Mesendoderm (in vitro differentiated cells): Measurements from ENCODE around the gene LRRN1.
"Not testable (repeated sequence)": the region's sequence is repeated elsewhere in the genome, so short reads cannot be mapped to it uniquely, and the experiment has no call there.

Source experiments
- DNase-seq: peaks from one replicate; pipeline ENCODE4 v3.0.0; 2013
- H2AK5ac ChIP-seq: 2 replicates; pipeline ENCODE4 v1.6.1; 2013; ENCODE audit warnings: low read length, inconsistent platforms
- H2BK120ac ChIP-seq: 2 replicates; pipeline ENCODE4 v1.6.1; 2013; ENCODE audit warnings: low read depth, mild to moderate bottlenecking, low read length, moderate library complexity, mixed read lengths
- H2BK15ac ChIP-seq: replicated peaks from 2 replicates; pipeline ENCODE4 v1.6.1; 2013; ENCODE audit warnings: low read depth, mild to moderate bottlenecking, moderate library complexity
- H2BK5ac ChIP-seq: 2 replicates; pipeline ENCODE4 v1.6.1; 2013; ENCODE audit warnings: low read length, inconsistent platforms
- H3K18ac ChIP-seq: 2 replicates; pipeline ENCODE4 v1.6.1; 2013; ENCODE audit warnings: mild to moderate bottlenecking, low read length, mixed read lengths
- H3K23ac ChIP-seq: one replicate; pipeline ENCODE4 v1.6.1; 2013; ENCODE audit warnings: low read length
- H3K27ac ChIP-seq: 2 replicates; pipeline ENCODE4 v1.5.1; 2013; ENCODE audit warnings: low read depth, mild to moderate bottlenecking, inconsistent platforms, low read length, moderate library complexity
- H3K27me3 ChIP-seq: 2 replicates; pipeline ENCODE4 v1.6.1; 2013; ENCODE audit warnings: low read length, control low read depth, mild to moderate bottlenecking, inconsistent platforms; ENCODE audit not compliant: insufficient read depth, poor library complexity
- H3K36me3 ChIP-seq: 2 replicates; pipeline ENCODE4 v1.6.1; 2013; ENCODE audit warnings: low read length, inconsistent platforms; ENCODE audit not compliant: control insufficient read depth, insufficient read depth
- H3K4ac ChIP-seq: one replicate; pipeline ENCODE4 v1.6.1; 2013; ENCODE audit warnings: low read depth, mild to moderate bottlenecking, low read length, moderate library complexity
- H3K4me1 ChIP-seq: 2 replicates; pipeline ENCODE4 v1.6.1; 2013; ENCODE audit warnings: low read depth, low read length, inconsistent platforms; ENCODE audit not compliant: control insufficient read depth
- H3K4me2 ChIP-seq: 2 replicates; pipeline ENCODE4 v1.6.1; 2013; ENCODE audit warnings: low read length
- H3K4me3 ChIP-seq: 2 replicates; pipeline ENCODE4 v1.5.1; 2013; ENCODE audit warnings: mild to moderate bottlenecking, low read length
- H3K56ac ChIP-seq: one replicate; pipeline ENCODE4 v1.6.1; 2013; ENCODE audit warnings: low read length
- H3K79me1 ChIP-seq: 2 replicates; pipeline ENCODE4 v1.6.1; 2013; ENCODE audit warnings: low read length, inconsistent platforms
- H3K79me2 ChIP-seq: 2 replicates; pipeline ENCODE4 v1.6.1; 2013; ENCODE audit warnings: mild to moderate bottlenecking, low read length; ENCODE audit not compliant: control insufficient read depth, insufficient read depth
- H3K9ac ChIP-seq: 2 replicates; pipeline ENCODE4 v1.6.1; 2013; ENCODE audit warnings: low read length, inconsistent platforms
- H4K5ac ChIP-seq: one replicate; pipeline ENCODE4 v1.6.1; 2013; ENCODE audit warnings: low read length
- H4K8ac ChIP-seq: one replicate; pipeline ENCODE4 v1.6.1; 2013; ENCODE audit warnings: low read depth, mild to moderate bottlenecking, control low read depth, low read length, moderate library complexity
- WGBS: extraction: QIAGEN DNeasy Blood & Tissue Kit; methylation state at CpG from one replicate; pipeline ENCODE4 v1.1.7; 2013; ENCODE audit warnings: low lambda C conversion rate, missing lambda C conversion rate; ENCODE audit not compliant: insufficient coverage; ENCODE audit errors: extremely low coverage; 5-methylcytosine and 5-hydroxymethylcytosine counted together

The LRRN1 gene

GRCh38 chr3:3860235-3860634 lies 61.0 kb downstream of the LRRN1 start:
- H3K4me3 ChIP-seq, result no peak overlapping the region
- WGBS, result no CpG with 5 or more reads among the region's 2 CpGs
- H3K36me3 ChIP-seq, result no peaks in the 10 kb centered on the region

GRCh38 chr3:3862534-3862933 lies 63.3 kb downstream of the LRRN1 start:
- no peaks in the 10 kb centered on the region for H3K79me2 ChIP-seq
- no peaks in the 10 kb centered on the region for H3K4me1 ChIP-seq
- H3K27ac ChIP-seq, result no peak overlapping the region
- H3K4me3 ChIP-seq, result no peak overlapping the region
- no peaks in the 10 kb centered on the region for H3K36me3 ChIP-seq
- no peak overlapping the region for H2BK5ac ChIP-seq
- H3K4me2 ChIP-seq, result no peak overlapping the region
- H3K56ac ChIP-seq, result no peak overlapping the region
- no peak overlapping the region for H2BK15ac ChIP-seq
- no peaks in the 10 kb centered on the region for H3K27me3 ChIP-seq
- H3K23ac ChIP-seq, result no peak overlapping the region
- H2BK120ac ChIP-seq, result no peak overlapping the region
- DNase-seq, result no peak
- no CpG with 5 or more reads among the region's 5 CpGs for WGBS
- no peak overlapping the region for H3K9ac ChIP-seq
- H2AK5ac ChIP-seq, result no peak overlapping the region
- no peak overlapping the region for H3K18ac ChIP-seq
- H3K79me1 ChIP-seq, result no peaks in the 10 kb centered on the region
- H3K4ac ChIP-seq, result no peak overlapping the region
- no peak overlapping the region for H4K8ac ChIP-seq
- H4K5ac ChIP-seq, result no peak overlapping the region

More at GRCh38 chr3:3860235-3860634, 61.0 kb downstream of the LRRN1 start:
- DNase-seq, result no peak
- no peak overlapping the region for H3K27ac ChIP-seq
- no peak overlapping the region for H3K18ac ChIP-seq
- H2BK120ac ChIP-seq, result no peak overlapping the region
- no peak overlapping the region for H3K4ac ChIP-seq
- no peak overlapping the region for H2BK15ac ChIP-seq
- H3K27me3 ChIP-seq, result no peaks in the 10 kb centered on the region
- no peaks in the 10 kb centered on the region for H3K79me1 ChIP-seq
- no peaks in the 10 kb centered on the region for H3K79me2 ChIP-seq
- no peak overlapping the region for H2BK5ac ChIP-seq
- no peak overlapping the region for H3K9ac ChIP-seq
- no peak overlapping the region for H4K5ac ChIP-seq
- H2AK5ac ChIP-seq, result no peak overlapping the region
- no peak overlapping the region for H3K56ac ChIP-seq
- H3K4me1 ChIP-seq, result no peaks in the 10 kb centered on the region
- no peak overlapping the region for H3K4me2 ChIP-seq
- no peak overlapping the region for H4K8ac ChIP-seq
- H3K23ac ChIP-seq, result no peak overlapping the region

GRCh38 chr3:3875491-3875890 lies 76.3 kb downstream of the LRRN1 start:
- Histone ChIP-seq H3K56ac (no peak overlapping the region), H2AK5ac (no peak overlapping the region), H4K5ac (no peak overlapping the region), H3K27ac (no peak overlapping the region), H3K79me2 (no peaks in the 10 kb centered on the region), H3K4ac (no peak overlapping the region), H2BK5ac (no peak overlapping the region), H3K27me3 (no peaks in the 10 kb centered on the region), H3K4me1 (peaks cover 4% of the 10 kb centered on the region), H3K4me3 (no peak overlapping the region), H3K23ac (no peak overlapping the region), H3K79me1 (no peaks in the 10 kb centered on the region), H3K9ac (no peak overlapping the region), H3K4me2 (no peak overlapping the region), H3K36me3 (no peaks in the 10 kb centered on the region), H2BK15ac (no peak overlapping the region), H3K18ac (no peak overlapping the region), H2BK120ac (no peak overlapping the region), H4K8ac (no peak overlapping the region)
- WGBS, result no CpG with 5 or more reads among the region's 8 CpGs
- no peak for DNase-seq

GRCh38 chr3:3881050-3881449 lies 81.8 kb downstream of the LRRN1 start:
- no peak overlapping the region for H2BK15ac ChIP-seq

GRCh38 chr3:3887311-3887710 lies 88.1 kb downstream of the LRRN1 start:
- not testable (repeated sequence) for H3K4me3 ChIP-seq, H3K18ac ChIP-seq, H2BK5ac ChIP-seq, H2AK5ac ChIP-seq, H3K79me2 ChIP-seq, H3K36me3 ChIP-seq, H4K8ac ChIP-seq, H3K27ac ChIP-seq, H3K4ac ChIP-seq, H2BK15ac ChIP-seq, H3K27me3 ChIP-seq, H3K4me2 ChIP-seq, DNase-seq, H3K79me1 ChIP-seq, H4K5ac ChIP-seq, H3K4me1 ChIP-seq, H3K56ac ChIP-seq, H3K9ac ChIP-seq, H3K23ac ChIP-seq, H2BK120ac ChIP-seq

More at GRCh38 chr3:3881050-3881449, 81.8 kb downstream of the LRRN1 start:
- Histone ChIP-seq H3K4me3 (no peak overlapping the region), H2BK5ac (no peak overlapping the region), H3K18ac (no peak overlapping the region), H2AK5ac (no peak overlapping the region), H3K9ac (no peak overlapping the region), H2BK120ac (no peak overlapping the region), H3K79me1 (no peaks in the 10 kb centered on the region), H4K8ac (no peak overlapping the region), H3K36me3 (no peaks in the 10 kb centered on the region), H3K79me2 (no peaks in the 10 kb centered on the region), H3K4ac (no peak overlapping the region), H3K23ac (no peak overlapping the region), H3K27me3 (no peaks in the 10 kb centered on the region), H3K56ac (no peak overlapping the region), H3K4me1 (no peaks in the 10 kb centered on the region), H3K27ac (no peak overlapping the region), H4K5ac (no peak overlapping the region), H3K4me2 (no peak overlapping the region)
- no CpG with 5 or more reads among the region's 7 CpGs for WGBS
- DNase-seq, result no peak

GRCh38 chr3:3893590-3893989 lies 94.4 kb downstream of the LRRN1 start:
- no peak overlapping the region for H2BK5ac ChIP-seq
- no peak overlapping the region for H4K5ac ChIP-seq
- no peak overlapping the region for H3K9ac ChIP-seq
- no peak overlapping the region for H3K4ac ChIP-seq
- no peak overlapping the region for H3K4me2 ChIP-seq
- H3K18ac ChIP-seq, result no peak overlapping the region
- H3K27me3 ChIP-seq, result no peaks in the 10 kb centered on the region
- H3K79me1 ChIP-seq, result no peaks in the 10 kb centered on the region
- no peak overlapping the region for H2BK15ac ChIP-seq
- no peak overlapping the region for H2AK5ac ChIP-seq
- no peak overlapping the region for H3K23ac ChIP-seq
- H3K56ac ChIP-seq, result no peak overlapping the region
- no peaks in the 10 kb centered on the region for H3K4me1 ChIP-seq
- no peak overlapping the region for H3K27ac ChIP-seq
- H2BK120ac ChIP-seq, result no peak overlapping the region
- no peaks in the 10 kb centered on the region for H3K79me2 ChIP-seq
- H4K8ac ChIP-seq, result no peak overlapping the region
- no peak for DNase-seq
- no CpG with 5 or more reads among the region's 4 CpGs for WGBS
- no peak overlapping the region for H3K4me3 ChIP-seq
- H3K36me3 ChIP-seq, result no peaks in the 10 kb centered on the region
